ENCODE data around the gene MGA.

DNA sequence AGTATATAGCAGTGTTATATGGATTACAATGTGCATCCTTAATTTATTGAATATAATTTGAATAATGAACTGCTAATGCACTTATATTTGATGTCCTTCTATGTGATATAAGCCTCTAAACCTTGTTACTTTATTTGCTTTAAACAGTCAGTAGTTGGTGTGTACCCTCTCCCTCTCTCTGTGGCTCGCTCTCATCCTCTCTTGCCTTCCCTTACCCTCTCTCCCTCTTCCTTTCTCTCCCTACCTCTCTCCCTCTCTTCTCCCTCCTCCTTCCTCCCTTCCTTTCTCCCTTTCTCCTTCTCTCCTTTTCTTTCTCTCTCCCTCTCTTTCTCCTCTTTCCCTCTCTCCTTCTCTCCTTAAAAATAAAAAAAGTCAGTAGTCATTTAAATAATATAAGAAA, 28.9 kb downstream of the MGA start:
- TF ChIP-seq, protein P1, sequence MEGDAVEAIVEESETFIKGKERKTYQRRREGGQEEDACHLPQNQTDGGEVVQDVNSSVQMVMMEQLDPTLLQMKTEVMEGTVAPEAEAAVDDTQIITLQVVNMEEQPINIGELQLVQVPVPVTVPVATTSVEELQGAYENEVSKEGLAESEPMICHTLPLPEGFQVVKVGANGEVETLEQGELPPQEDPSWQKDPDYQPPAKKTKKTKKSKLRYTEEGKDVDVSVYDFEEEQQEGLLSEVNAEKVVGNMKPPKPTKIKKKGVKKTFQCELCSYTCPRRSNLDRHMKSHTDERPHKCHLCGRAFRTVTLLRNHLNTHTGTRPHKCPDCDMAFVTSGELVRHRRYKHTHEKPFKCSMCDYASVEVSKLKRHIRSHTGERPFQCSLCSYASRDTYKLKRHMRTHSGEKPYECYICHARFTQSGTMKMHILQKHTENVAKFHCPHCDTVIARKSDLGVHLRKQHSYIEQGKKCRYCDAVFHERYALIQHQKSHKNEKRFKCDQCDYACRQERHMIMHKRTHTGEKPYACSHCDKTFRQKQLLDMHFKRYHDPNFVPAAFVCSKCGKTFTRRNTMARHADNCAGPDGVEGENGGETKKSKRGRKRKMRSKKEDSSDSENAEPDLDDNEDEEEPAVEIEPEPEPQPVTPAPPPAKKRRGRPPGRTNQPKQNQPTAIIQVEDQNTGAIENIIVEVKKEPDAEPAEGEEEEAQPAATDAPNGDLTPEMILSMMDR (IDR thresholded peaks at IDR 0.05), result no peak
- TF ChIP-seq POLR2AphosphoS5 (IDR thresholded peaks at IDR 0.05) (no peak), POLR2A (IDR thresholded peaks at IDR 0.05) (no peak)
